Measurements from ENCODE around the gene RBBP9. TPM values are rescaled to one million over a fixed set of nuclear protein-coding genes. Genes with fewer than 3 reads are reported as not detected.

RBBP9 gene
- total RNA-seq, 1 experiment from 2014 or later, result 3.5 TPM

DNA sequence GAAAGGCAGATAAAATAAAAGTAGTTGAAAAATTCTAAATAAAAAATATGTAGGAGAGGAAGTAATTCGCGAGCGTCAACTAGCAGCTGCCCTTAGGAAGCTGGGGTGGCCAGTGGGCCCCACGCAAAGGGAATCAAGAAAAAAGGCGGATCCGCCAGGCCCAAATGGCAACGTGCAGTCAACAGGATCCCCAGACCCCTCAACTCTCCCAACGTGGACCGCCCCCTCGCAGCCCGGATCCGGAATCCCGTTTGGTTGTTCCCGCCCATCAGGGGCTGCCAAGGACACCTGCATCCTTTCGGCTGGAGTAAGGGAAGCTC lies 30.5 kb downstream of the RBBP9 start:
- H3K27ac Mint-ChIP-seq (ENCODE audit: unreplicated experiment), result peak overlapping the region; percentile 79
- peaks cover 13% of the 10 kb centered on the region for H3K36me3 Mint-ChIP-seq (ENCODE audit: insufficient read depth, unreplicated experiment)
- TF ChIP-seq, protein P1, sequence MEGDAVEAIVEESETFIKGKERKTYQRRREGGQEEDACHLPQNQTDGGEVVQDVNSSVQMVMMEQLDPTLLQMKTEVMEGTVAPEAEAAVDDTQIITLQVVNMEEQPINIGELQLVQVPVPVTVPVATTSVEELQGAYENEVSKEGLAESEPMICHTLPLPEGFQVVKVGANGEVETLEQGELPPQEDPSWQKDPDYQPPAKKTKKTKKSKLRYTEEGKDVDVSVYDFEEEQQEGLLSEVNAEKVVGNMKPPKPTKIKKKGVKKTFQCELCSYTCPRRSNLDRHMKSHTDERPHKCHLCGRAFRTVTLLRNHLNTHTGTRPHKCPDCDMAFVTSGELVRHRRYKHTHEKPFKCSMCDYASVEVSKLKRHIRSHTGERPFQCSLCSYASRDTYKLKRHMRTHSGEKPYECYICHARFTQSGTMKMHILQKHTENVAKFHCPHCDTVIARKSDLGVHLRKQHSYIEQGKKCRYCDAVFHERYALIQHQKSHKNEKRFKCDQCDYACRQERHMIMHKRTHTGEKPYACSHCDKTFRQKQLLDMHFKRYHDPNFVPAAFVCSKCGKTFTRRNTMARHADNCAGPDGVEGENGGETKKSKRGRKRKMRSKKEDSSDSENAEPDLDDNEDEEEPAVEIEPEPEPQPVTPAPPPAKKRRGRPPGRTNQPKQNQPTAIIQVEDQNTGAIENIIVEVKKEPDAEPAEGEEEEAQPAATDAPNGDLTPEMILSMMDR (IDR thresholded peaks at IDR 0.05; ENCODE audit: unreplicated experiment), result no peak
- DNase-seq, result no peak
- intact Hi-C loops (cut with micrococcal nuclease; ENCODE audit: unreplicated experiment), result loop anchor here (10.0 kb wide), 1 partner anchor 52 kb away; no protein-coding TSS in a partner anchor
- CTCF ChIA-PET, result interaction anchor here (1.1 kb wide), 1 partner anchor 11 kb away, joined by 5 read pairs; no protein-coding TSS in a partner anchor
- no peaks in the 10 kb centered on the region for H3K27me3 Mint-ChIP-seq (ENCODE audit: unreplicated experiment)
- no peaks in the 10 kb centered on the region for H3K4me1 Mint-ChIP-seq (ENCODE audit: low read depth, unreplicated experiment)
- no TSS peak for BruUV-seq (replicated peaks)
- peak overlapping the region; percentile 81 for H3K4me3 Mint-ChIP-seq (ENCODE audit: low read depth, unreplicated experiment)
- H3K9me3 Mint-ChIP-seq (ENCODE audit: low read depth, unreplicated experiment), result no peaks in the 10 kb centered on the region

DNA sequence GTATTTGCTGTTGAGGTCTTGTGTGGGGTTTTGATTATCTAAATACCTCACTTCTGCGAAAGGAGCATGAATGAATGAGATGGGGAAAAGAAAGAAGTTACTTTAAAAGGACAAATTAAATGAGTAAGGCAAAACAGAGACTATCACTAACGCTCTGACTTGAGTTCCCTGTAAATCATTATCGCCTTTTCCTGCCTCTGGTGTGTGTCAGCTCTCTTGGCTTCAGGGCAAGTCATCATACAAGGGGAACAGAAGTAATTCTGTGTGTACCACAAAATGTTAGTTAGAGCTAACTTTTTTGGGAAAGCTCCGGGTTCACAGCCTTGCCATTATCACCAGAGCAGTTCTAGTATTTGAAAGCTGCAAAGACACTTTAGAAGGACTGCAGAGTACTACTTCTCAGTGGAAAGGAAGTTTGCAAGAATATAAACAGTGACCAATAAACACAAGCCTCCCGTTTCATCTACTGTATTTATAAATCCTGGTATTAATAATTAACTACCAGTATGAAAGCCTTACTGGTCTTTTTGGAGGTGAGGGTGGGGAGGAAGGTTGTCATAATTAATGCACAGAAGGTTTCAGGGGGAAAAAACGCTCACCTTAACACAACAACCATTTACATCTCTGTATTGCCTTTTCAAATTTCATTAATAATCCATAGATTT lies 31.4 kb downstream of the RBBP9 start:
- DNase-seq, result no peak
- peaks cover 13% of the 10 kb centered on the region for H3K36me3 Mint-ChIP-seq (ENCODE audit: insufficient read depth, unreplicated experiment)
- H3K27ac Mint-ChIP-seq (ENCODE audit: unreplicated experiment), result no peak overlapping the region
- intact Hi-C loops (cut with micrococcal nuclease; ENCODE audit: unreplicated experiment), result loop anchor here (10.0 kb wide), 1 partner anchor 51 kb away; no protein-coding TSS in a partner anchor
- peak overlapping the region; percentile 81 for H3K4me3 Mint-ChIP-seq (ENCODE audit: low read depth, unreplicated experiment)
- H3K9me3 Mint-ChIP-seq (ENCODE audit: low read depth, unreplicated experiment), result no peaks in the 10 kb centered on the region
- no peaks in the 10 kb centered on the region for H3K4me1 Mint-ChIP-seq (ENCODE audit: low read depth, unreplicated experiment)
- TF ChIP-seq, protein P1 (IDR thresholded peaks at IDR 0.05; ENCODE audit: unreplicated experiment), result no peak
- H3K27me3 Mint-ChIP-seq (ENCODE audit: unreplicated experiment), result no peaks in the 10 kb centered on the region
- CTCF ChIA-PET, result interaction anchor here (0.6 to 0.7 kb wide), 2 partner anchors 12 to 83 kb away, joined by 3 to 5 read pairs; no protein-coding TSS in a partner anchor
- no TSS peak for BruUV-seq (replicated peaks)

DNA sequence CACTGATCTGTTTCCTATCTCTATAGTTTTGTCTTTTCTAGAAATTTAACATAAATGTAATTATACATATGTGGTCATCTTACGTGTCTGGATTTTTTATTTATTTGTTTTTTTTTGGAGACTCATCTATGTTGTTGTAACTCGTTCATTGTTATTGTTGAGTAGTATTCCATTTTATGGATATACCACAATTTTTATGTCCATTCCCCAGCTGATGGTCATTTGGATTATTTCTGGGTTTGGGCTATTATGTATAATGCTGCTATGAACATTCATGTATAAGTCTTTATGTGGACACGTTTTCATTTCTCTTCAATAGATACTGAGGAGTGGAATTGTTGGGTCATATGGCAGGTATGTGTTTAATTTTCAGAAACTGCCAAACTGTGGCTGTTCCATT lies 40.4 kb downstream of the RBBP9 start:
- Mint-ChIP-seq H3K4me3 (ENCODE audit: low read depth, unreplicated experiment) (no peak overlapping the region), H3K9me3 (ENCODE audit: low read depth, unreplicated experiment) (no peaks in the 10 kb centered on the region), H3K27me3 (ENCODE audit: unreplicated experiment) (no peaks in the 10 kb centered on the region), H3K4me1 (ENCODE audit: low read depth, unreplicated experiment) (no peaks in the 10 kb centered on the region), H3K36me3 (ENCODE audit: insufficient read depth, unreplicated experiment) (no peaks in the 10 kb centered on the region), H3K27ac (ENCODE audit: unreplicated experiment) (no peak overlapping the region)
- CTCF ChIA-PET, result no interaction called here
- TF ChIP-seq, protein P1 (IDR thresholded peaks at IDR 0.05; ENCODE audit: unreplicated experiment), result no peak
- DNase-seq, result no peak
- no TSS peak for BruUV-seq (replicated peaks)
- intact Hi-C loops (cut with micrococcal nuclease; ENCODE audit: unreplicated experiment), result no loop called here

DNA sequence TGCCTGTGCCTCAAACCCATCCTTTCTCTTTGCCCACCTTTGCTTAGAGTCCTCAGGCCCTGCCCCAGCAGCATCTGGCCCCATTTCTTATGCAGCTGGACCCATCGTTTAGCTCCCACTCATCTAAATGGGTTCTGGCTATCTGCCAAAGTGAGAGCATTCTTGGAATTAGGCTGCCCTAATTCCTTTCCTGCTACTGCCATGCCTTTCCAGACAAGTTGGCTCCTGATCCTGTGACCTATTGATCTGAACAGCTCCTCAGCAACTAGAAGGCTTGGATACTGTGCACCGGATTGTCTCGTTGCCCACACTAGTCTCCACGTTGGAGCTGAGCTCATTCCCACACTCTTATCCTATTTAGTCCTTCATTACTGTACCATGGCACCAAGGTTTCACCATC lies 53.1 kb downstream of the RBBP9 start:
- no peak overlapping the region for H3K27ac Mint-ChIP-seq (ENCODE audit: unreplicated experiment)
- TF ChIP-seq, protein P1 (IDR thresholded peaks at IDR 0.05; ENCODE audit: unreplicated experiment), result no peak
- H3K4me1 Mint-ChIP-seq (ENCODE audit: low read depth, unreplicated experiment), result no peaks in the 10 kb centered on the region
- no peaks in the 10 kb centered on the region for H3K9me3 Mint-ChIP-seq (ENCODE audit: low read depth, unreplicated experiment)
- CTCF ChIA-PET, result no interaction called here
- H3K27me3 Mint-ChIP-seq (ENCODE audit: unreplicated experiment), result no peaks in the 10 kb centered on the region
- BruUV-seq (replicated peaks), result no TSS peak
- no peaks in the 10 kb centered on the region for H3K36me3 Mint-ChIP-seq (ENCODE audit: insufficient read depth, unreplicated experiment)
- H3K4me3 Mint-ChIP-seq (ENCODE audit: low read depth, unreplicated experiment), result no peak overlapping the region
- intact Hi-C loops (cut with micrococcal nuclease; ENCODE audit: unreplicated experiment), result no loop called here
- DNase-seq, result no peak
